ENCODE measurements around the gene IQSEC3. TPM values are rescaled to one million over a fixed set of nuclear protein-coding genes. Genes with fewer than 3 reads are reported as not detected.

IQSEC3 gene
- total and polyA plus RNA-seq, 10 of the 15 experiments (the other 5 are each of a cell fraction or from before 2014, with no cell fraction given) = not detected

- no peak overlapping the region for H3K4me2 ChIP-seq (ENCODE audit: control insufficient read depth, insufficient read depth)
Observed at GRCh38 chr12:91213-91612, 24.6 kb downstream of the IQSEC3 start.

More at GRCh38 chr12:91213-91612, 24.6 kb downstream of the IQSEC3 start:
- H3K79me2 ChIP-seq (ENCODE audit: control insufficient read depth, insufficient read depth, low read length) = no peaks in the 10 kb centered on the region
- H3K27me3 ChIP-seq (replicated peaks in 1 of 2; ENCODE audit: control insufficient read depth in 2 of 2, insufficient read depth in 2 of 2, low read length in 1 of 2) = no peaks in the 10 kb centered on the region; a peak in 2 of 4 replicates
- TF ChIP-seq ELK1 (IDR thresholded peaks at IDR 0.05; ENCODE audit: low read depth, low read length) = no peak
- TF ChIP-seq MXI1 (IDR thresholded peaks at IDR 0.05; ENCODE audit: low read depth, low read length) = no peak
- TF ChIP-seq ZNF217 (IDR thresholded peaks at IDR 0.05) = no peak
- TF ChIP-seq IRF5 (IDR thresholded peaks at IDR 0.05; ENCODE audit: borderline replicate concordance) = no peak
- no peak for TF ChIP-seq SP1 (IDR thresholded peaks at IDR 0.05; ENCODE audit: low read depth, low read length)
- ChIA-PET RAD21 (ENCODE audit: unreplicated experiment) (no interaction called here), POLR2A (no interaction called here), CTCF (no interaction called here), SMC1A (ENCODE audit: uncharacterized antibody, unreplicated experiment) (no interaction called here)
- no TSS peak for BruUV-seq (replicated peaks)
- no peaks in the 10 kb centered on the region for H3K4me1 ChIP-seq (ENCODE audit: control insufficient read depth, insufficient read depth, low read length)
- no peak for FAIRE-seq
- H3K4me3 ChIP-seq = no peak overlapping the region
- no peaks in the 10 kb centered on the region for H3K36me3 ChIP-seq (ENCODE audit: control insufficient read depth in 2 of 2, insufficient read depth in 2 of 2, low read length in 1 of 2)
- no peaks in the 10 kb centered on the region for H4K20me1 ChIP-seq (ENCODE audit: control insufficient read depth, insufficient read depth)
- no peaks in the 10 kb centered on the region; the same call in 2 of the 3 replicates for H3K9me3 ChIP-seq (replicated peaks; ENCODE audit: control insufficient read depth, insufficient read depth, low read length)
- 62% methylated on average over 7 of the region's 7 CpGs for WGBS (ENCODE audit: insufficient coverage, insufficient replicate concordance, low lambda C conversion rate, missing lambda C conversion rate)
- no peak for DNase-seq (ENCODE audit: low read depth, low spot score)
- intact Hi-C loops (cut with micrococcal nuclease; ENCODE audit: unreplicated experiment) = no loop called here
- no peak overlapping the region for H3K9ac ChIP-seq (ENCODE audit: control insufficient read depth, insufficient read depth, low read length)
- in situ Hi-C loops (cut with MboI) = no loop called here
- H2AFZ ChIP-seq (ENCODE audit: control insufficient read depth, low read depth, low read length) = no peak overlapping the region
- H3K27ac ChIP-seq (ENCODE audit: control insufficient read depth, insufficient read depth) = no peak overlapping the region
- no peak for ATAC-seq
